Iris pigment epithelial cell (primary cell): ENCODE measurements around the gene MTSS2.

ENCODE experiments used
- DNase-seq: peaks from one replicate; pipeline ENCODE4 v3.0.0-alpha.2; 2011; ENCODE audit warnings: low read depth

Gene MTSS2

DNA sequence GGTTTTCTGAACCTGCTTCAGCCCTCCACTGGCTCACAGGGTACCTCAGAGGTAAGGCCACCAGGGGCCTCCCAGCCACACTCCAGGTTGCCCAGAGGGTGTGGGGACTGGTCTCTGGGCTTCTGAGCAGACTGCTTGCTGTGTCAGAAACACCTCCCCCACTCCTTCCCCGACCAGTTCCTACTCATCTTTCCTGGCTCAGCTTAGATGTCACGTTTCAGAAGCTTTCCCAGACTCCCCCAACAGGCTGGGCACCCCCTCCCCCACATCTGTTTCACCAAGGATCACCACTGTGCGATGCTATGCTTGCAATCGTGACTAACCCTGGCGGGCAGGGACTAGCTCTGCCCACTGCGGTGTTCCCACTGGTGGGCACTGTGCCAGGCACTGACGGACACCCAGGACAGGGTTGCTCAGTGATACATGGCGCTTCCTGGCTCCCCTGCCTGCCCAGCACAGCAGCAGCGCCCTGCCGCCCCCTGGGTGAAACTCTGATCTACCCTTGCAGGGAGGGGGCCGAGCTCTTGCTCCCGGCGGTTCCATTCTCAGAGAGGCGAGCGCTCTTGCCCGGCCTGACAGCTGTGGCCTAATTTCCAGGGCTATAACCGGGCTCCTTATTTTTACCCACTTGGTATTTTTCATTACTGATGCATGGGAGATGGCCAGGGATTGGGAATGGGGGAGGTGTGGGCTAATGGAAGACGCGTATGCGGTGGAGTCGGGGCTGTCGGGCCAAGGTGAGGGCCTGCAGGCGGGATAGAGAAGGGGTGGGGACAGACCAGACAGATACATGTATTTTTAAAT, 29.4 kb upstream of the MTSS2 start:
- DNase-seq, result peak; percentile 88

DNA sequence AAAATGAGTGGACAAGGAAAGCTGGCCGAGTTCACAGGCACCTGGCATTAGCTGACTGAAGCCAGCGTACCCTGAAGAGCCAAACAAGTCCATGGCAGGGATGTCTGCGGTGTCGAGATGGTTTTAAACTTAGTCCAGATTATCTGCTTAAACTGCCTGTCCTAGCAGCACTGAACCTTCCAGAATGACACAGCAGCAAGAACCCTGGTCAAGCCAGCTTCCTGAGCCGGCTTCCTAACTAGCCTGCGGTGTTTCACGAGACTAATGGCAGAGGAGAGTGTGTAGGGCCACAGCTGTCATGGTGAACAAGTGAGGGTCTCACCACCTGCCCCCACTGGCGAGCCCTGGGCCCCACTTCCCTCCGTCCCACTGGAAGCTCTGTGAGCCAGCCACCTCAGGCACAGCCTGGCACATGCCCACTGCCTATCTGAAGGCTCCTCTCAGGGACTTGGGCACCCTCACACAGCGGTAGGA, 28.8 kb upstream of the MTSS2 start:
- DNase-seq, result no peak

GRCh38 chr16:70713824-70714223, 28.0 kb upstream of the MTSS2 start:
- DNase-seq, result no peak

GRCh38 chr16:70713342-70713741, 27.5 kb upstream of the MTSS2 start:
- DNase-seq, result no peak

GRCh38 chr16:70712942-70713341, 27.1 kb upstream of the MTSS2 start:
- no peak for DNase-seq

DNA sequence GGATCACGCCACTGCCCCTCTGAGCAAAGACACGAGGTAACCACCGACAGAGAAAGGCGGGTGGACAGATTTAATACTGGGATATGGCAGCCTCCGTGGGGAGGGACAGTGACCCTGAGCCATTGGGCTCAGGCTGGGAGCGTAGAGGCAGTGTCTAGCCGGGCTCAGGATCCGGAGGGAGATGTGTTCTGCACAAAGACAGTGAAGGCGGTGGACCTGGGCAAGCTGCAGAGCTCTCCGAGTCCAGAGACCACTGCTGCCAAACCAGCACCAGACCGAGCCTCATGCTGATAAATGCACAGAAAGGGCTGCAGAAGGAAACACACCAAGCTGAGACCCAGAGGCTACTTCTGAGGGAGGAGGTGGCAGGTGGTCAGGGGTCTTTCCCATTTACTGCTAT, 26.5 kb upstream of the MTSS2 start:
- no peak for DNase-seq

GRCh38 chr16:70711211-70712031, 25.6 kb upstream of the MTSS2 start:
- no peak for DNase-seq

DNA sequence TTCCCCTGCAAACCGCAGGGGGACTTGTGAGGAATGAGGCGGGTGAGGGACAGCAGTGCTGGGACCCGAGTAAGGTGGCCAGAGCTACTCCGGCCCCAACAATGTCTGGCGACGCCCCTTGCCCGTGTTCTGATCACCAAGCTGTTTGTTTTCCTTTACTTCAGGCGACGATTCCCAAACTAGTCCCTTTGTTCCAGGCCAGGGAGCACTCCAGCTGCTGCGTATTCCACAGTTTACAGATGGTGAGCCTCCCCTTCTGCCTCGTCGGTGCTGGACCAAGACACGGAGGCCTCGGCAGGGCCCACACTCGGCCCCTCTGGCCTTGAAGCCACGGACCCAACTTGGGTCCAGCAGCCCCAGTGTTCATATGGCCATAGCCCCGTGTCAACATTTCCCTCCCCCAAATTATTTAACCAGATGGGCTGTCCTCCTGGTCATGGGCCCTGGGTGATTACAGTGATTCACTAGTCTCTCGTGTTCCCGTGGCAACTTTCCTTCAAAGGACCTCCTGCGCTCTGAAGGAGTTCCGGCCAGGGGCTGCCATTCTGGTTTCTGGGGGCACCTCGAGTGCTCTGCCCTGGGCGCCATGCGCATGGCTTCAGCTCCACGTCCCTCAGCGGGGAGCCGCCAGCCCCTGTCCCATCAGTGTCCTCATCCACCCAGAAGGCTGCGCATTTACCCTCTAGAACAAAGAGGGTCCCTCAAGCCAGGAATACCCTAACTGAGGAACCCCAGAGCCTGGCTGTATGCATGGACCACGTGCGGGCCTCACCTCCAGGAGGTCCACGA, 24.8 kb upstream of the MTSS2 start:
- DNase-seq, result no peak

GRCh38 chr16:70709942-70710341, 24.1 kb upstream of the MTSS2 start:
- DNase-seq, result no peak

- DNase-seq, result no peak
These were observed 23.6 kb upstream of the MTSS2 start for GRCh38 chr16:70709457-70709856.

- no peak for DNase-seq
These were observed 22.8 kb upstream of the MTSS2 start for GRCh38 chr16:70708366-70709246.

DNA sequence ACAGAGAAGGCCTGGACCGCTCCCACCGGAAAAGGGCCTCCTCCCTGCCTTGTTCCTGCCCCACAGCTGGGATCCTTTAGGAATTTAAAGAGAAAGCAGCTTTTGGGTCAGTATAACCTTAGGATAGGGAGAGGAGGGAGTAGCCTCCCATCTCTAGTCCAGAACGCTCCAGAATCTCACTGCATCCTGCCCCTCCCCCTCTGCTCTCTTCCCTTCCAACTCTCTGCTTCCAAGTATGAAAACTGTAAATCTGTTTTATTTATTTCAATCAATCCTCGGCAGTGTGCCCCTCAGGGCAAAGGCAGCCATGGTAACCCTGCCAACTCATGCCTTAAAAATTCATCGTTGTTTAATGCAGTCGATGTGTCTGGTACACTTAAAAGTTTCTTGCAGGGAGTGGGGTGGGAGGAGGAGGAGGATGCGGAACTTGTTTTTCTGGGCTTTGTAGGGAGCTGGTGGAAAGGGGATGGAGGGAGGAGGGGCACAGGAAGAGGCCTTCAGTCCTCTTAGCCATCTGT, 21.2 kb upstream of the MTSS2 start:
- peak; percentile 40 for DNase-seq

GRCh38 chr16:70705056-70705455, 19.2 kb upstream of the MTSS2 start:
- DNase-seq, result no peak

DNA sequence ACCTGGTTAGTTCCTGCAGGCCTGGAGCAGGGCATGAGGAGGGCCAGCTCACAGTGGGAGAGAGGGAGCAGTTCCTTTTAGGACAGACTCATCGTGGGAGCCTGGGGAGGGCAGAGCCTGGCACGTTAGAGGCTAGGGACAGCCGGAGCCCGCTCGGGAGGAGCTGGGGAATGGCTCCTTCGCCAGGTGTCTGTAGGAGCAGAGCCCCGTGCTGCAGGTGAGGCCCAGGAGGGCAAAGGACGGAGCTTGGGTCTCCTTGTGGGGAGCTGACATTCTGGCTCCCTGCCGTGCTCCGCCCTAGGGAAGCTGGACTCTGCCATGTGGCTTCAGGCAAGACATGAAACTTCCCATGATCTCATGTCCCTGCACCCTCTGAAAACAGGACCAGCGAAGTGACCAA, 18.7 kb upstream of the MTSS2 start:
- DNase-seq, result no peak

DNA sequence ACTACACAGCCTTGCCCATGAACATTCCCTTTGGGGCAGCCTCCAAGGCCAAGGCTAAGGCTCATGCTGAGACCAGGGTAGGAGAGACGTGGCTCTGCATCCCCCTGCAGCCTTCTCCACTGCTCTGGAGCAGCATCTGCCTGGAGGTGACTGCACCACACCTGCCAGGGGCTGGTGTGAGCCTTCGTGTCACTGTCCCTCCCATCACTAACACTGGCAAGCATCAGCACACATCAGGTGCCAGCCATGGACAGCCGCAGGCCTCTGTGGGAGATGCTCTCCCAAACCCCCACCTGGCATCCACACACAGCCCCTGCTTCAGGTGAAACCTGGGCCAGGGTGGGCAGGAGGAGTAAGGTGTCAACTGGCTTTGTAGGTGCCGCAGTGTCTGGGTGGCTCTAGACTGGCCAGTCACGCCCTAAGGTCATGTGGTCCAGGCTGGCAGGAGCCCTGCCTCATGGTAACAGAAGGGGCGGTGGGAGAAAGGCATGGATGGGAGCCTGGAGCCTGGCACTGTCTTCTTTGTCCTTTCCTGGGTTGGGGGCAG, 18.1 kb upstream of the MTSS2 start:
- DNase-seq, result no peak

GRCh38 chr16:70703041-70703834, 17.4 kb upstream of the MTSS2 start:
- peak; percentile 75 for DNase-seq

GRCh38 chr16:70702624-70703023, 16.8 kb upstream of the MTSS2 start:
- DNase-seq, result no peak

- DNase-seq, result no peak
These were observed 16.1 kb upstream of the MTSS2 start for GRCh38 chr16:70701998-70702397.

DNA sequence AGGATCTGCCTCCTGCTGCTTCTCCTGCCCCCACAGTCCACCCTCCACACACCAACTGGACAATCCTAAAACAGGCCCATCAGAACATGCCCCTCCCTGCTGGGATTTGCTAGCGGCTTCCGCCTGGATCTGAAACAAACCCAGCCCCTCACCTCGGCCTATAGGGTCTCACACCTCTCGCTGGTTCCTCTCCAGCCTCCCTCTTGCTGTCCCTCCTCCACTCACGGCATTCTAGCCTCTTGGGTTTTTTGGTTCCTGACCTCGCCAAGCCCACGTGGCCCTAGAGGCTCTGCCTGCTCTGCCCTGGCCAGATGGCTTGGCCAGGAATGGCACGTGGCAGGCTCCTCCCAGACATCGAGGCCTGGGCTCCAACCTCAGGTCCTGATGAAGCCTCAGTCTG, 15.7 kb upstream of the MTSS2 start:
- no peak for DNase-seq

DNA sequence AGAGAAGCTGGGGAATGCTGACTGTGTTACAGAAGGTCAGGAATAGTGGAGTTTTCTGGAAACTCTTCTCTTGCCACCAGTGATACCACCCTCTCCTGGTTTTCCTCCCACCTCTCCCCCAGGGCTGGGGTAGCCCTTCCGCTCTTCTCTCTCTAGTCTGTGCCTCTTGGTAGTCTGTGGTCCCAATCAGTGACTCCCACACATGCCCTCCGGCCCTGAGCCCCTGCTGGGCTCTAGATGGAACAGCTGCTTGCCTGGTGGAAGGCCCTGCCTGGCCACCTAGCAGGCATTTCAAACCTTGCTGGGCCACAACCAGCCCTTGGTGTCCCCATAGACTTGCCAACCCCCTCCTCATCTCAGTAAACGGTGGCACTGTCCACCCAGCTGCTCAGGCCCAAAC, 15.2 kb upstream of the MTSS2 start:
- no peak for DNase-seq
